A549 (cell line): ENCODE data around the gene NDUFAF2. TPM values are rescaled to one million over a fixed set of nuclear protein-coding genes. Genes with fewer than 3 reads are reported as not detected.
A peak's percentile ranks its signal among the peaks of the same experiment; 100 is the strongest.

Experiments
- ATAC-seq, 2 experiments: fragments of 200-7000 bp in 1 of 2; fragments of >200 bp in 1 of 2; cut with Nextera tagmentation in 1 of 2; cut with Tn5 transposase in 1 of 2; 3 replicates each; pipeline versions ENCODE4 v1.8.0 to v1.9.1; 2018 to 2020; ENCODE audit warnings: mild to moderate bottlenecking in 1 of 2, moderate library complexity in 1 of 2
- CTCF ChIA-PET: fragments of 300-600 bp; sonication (Branson Sonifier 250); formaldehyde crosslinking; extraction: SDS; loops from one replicate; lab custom pipeline; 2021; ENCODE audit warnings: antibody characterized with exemption, inconsistent platforms; lab: Yijun Ruan, JAX
- POLR2A ChIA-PET: fragments of 350-600 bp; formaldehyde crosslinking; extraction: SDS; loops from one replicate; lab custom pipeline; 2021; ENCODE audit warnings: antibody characterized with exemption, inconsistent platforms; lab: Yijun Ruan, JAX
- DNase-seq, 2 experiments: peaks; one replicate each; pipeline versions ENCODE4 v3.0.0 to v3.0.0-alpha.2; 2011 to 2016; ENCODE audit warnings: low read depth in 1 of 2, low spot score in 1 of 2
- FAIRE-seq: peaks from 2 replicates; lab custom pipeline; 2011; peaks lifted over from hg19 to GRCh38; lab: Jason Lieb, UNC
- H3K27ac ChIP-seq, 2 experiments: fragments of >200 bp; sonication (Bioruptor Twin); formaldehyde crosslinking; 3 replicates each; pipeline ENCODE4 v1.5.1; 2016 to 2017
- H3K4me1 ChIP-seq: fragments of >200 bp; sonication (Bioruptor Twin); formaldehyde crosslinking; 3 replicates; pipeline ENCODE4 v1.6.1; 2016
- H3K4me2 ChIP-seq: fragments of >200 bp; sonication (Bioruptor Twin); formaldehyde crosslinking; 3 replicates; pipeline ENCODE4 v1.6.1; 2016
- H3K4me3 ChIP-seq: fragments of >200 bp; sonication (Bioruptor Twin); formaldehyde crosslinking; 3 replicates; pipeline ENCODE4 v1.5.1; 2016
- H3K9me3 ChIP-seq: fragments of >200 bp; sonication (Bioruptor Twin); formaldehyde crosslinking; 3 replicates; pipeline ENCODE4 v1.6.1; 2016
- CBX2 ChIP-seq: fragments of 200-600 bp; sonication (generic); IDR thresholded peaks from 2 replicates; pipeline ENCODE4 v1.6.1; 2016; ENCODE audit warnings: low read depth, mild to moderate bottlenecking, borderline replicate concordance
- CEBPB ChIP-seq, 2 experiments: fragments of >200 bp in 1 of 2; sonication (Bioruptor Twin) in 1 of 2; formaldehyde crosslinking in 1 of 2; IDR thresholded peaks; 2 replicates each; pipeline ENCODE4 v1.6.1; 2012 to 2016
- CHD2 ChIP-seq: fragments of 150-350 bp; IDR thresholded peaks from 2 replicates; pipeline ENCODE4 v1.6.1; 2014; ENCODE audit warnings: low read length; ENCODE audit not compliant: partially characterized antibody
- EHF ChIP-seq: fragments of 250-450 bp; sonication (Bioruptor Pico); IDR thresholded peaks from 2 replicates; pipeline ENCODE4 v1.5.0; 2020; ENCODE audit warnings: mild to moderate bottlenecking
- GATA3 ChIP-seq: IDR thresholded peaks from 2 replicates; pipeline ENCODE4 v1.6.1; 2012; ENCODE audit warnings: borderline replicate concordance
- HDAC2 ChIP-seq: fragments of 200-600 bp; sonication (generic); IDR thresholded peaks from 2 replicates; pipeline ENCODE4 v1.6.1; 2016
- HOXB13 ChIP-seq: fragments of 250-450 bp; sonication (Bioruptor Pico); IDR thresholded peaks from 2 replicates; pipeline ENCODE4 v1.5.0; 2020; ENCODE audit warnings: low read depth, mild to moderate bottlenecking, moderate library complexity
- KDM1A ChIP-seq: fragments of 200-600 bp; sonication (generic); IDR thresholded peaks from 2 replicates; pipeline ENCODE4 v1.6.1; 2016; ENCODE audit warnings: low read depth, mild to moderate bottlenecking
- MAFK ChIP-seq: fragments of 450-650 bp; IDR thresholded peaks from 2 replicates; pipeline ENCODE4 v1.6.1; 2014; ENCODE audit not compliant: partially characterized antibody
- POLR2A ChIP-seq: IDR thresholded peaks from 2 replicates; pipeline ENCODE4 v1.6.1; 2012; ENCODE audit warnings: mild to moderate bottlenecking, low read length
- POLR2AphosphoS2 ChIP-seq: conservative IDR thresholded peaks from 2 replicates; pipeline ENCODE4 v1.6.1; 2012; ENCODE audit warnings: low read length, improper control_type of control experiment, inconsistent platforms
- SREBF2 ChIP-seq: fragments of 450-650 bp; IDR thresholded peaks from 2 replicates; pipeline ENCODE4 v1.6.1; 2014; ENCODE audit warnings: mild to moderate bottlenecking, moderate library complexity
- WGBS: methylation state at CpG from one replicate; pipeline ENCODE4 v1.1.6; 2017; ENCODE audit errors: missing lambda C conversion rate; 5-methylcytosine and 5-hydroxymethylcytosine counted together
- polyA plus RNA-seq, 4 experiments: library from polyadenylated mRNA; depleted of rRNA in 3 of 4; stranded (reverse); fragments of >200 nt; fragmentation: RNase III in 1 of 4; extraction: RNeasy Plus Mini Kit Qiagen cat#74134 plus additional on column Dnase treatment in 1 of 4; gene quantifications; 2 replicates in 3 of 4; 3 replicates in 1 of 4; pipeline ENCODE4 v1.2.3, GENCODE V29; 2011 to 2017
- TF ChIP-seq, protein P1 (sequence below): fragments of 250-450 bp; sonication (Bioruptor Pico); IDR thresholded peaks from 2 replicates; pipeline ENCODE4 v1.5.0; 2021; ENCODE audit warnings: mild to moderate bottlenecking, moderate library complexity, borderline replicate concordance
- TF ChIP-seq, protein P2 (sequence below): fragments of 250-450 bp; sonication (Bioruptor Pico); IDR thresholded peaks from 2 replicates; pipeline ENCODE4 v1.5.0; 2020; ENCODE audit warnings: low read depth, mild to moderate bottlenecking, moderate library complexity

The NDUFAF2 gene
- polyA plus RNA-seq, 2 of the 4 experiments (the other 2 are of a cell fraction) = 66.1 to 83.7 TPM

DNA sequence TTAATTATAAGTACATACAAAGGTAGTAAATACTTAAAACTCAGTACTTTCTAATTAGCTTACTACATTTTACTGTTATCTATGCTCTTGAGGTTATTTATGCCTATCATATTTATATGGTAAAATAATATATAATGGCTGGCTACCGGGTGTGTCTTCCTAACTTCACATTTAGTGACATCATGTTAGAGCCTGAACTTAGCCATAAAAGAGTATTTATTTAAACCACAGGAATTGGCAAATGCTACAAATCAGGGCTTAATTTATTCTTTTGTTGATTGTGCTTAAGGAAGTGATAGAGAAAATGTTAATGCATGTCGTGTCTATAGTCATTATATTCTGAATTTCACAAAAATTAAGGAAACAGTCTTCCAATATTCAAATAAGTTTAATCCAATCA lies 73.1 kb downstream of the NDUFAF2 start:
- H3K4me3 ChIP-seq = no peak overlapping the region
- WGBS = 76% methylated on average over 2 of the region's 2 CpGs
- H3K4me1 ChIP-seq = peaks cover 24% of the 10 kb centered on the region; the same call in 2 of the 3 replicates
- no peak for ATAC-seq
- no peak overlapping the region for H3K27ac ChIP-seq
- DNase-seq = no peak
- ChIA-PET CTCF (interaction anchor here (1.1 kb wide), 1 partner anchor 17 kb away, joined by 3 read pairs; no protein-coding TSS in a partner anchor), POLR2A (no interaction called here)
- no peaks in the 10 kb centered on the region for H3K9me3 ChIP-seq
- TF ChIP-seq HDAC2 = no peak
- H3K4me2 ChIP-seq = no peak overlapping the region
- FAIRE-seq = no peak

DNA sequence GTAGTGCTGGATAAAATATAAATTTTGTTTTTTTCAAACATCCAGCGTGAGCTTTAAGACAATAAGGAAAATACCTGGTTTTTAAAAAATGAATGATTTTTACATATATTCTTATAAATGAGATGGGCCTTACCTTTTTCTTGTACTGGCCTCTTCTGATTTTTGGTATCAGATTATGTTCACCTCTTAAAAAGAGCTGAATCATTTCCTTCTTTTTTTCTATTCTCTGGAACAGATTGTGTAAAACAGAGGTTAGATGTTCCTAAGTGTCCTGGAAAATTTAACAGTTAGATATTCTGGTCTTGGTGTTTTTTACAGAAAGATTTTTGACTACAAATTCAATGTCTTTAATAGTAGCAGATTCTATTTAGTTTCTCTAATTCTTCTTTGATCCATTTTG lies 74.6 kb downstream of the NDUFAF2 start:
- H3K9me3 ChIP-seq = no peaks in the 10 kb centered on the region
- ChIA-PET CTCF (interaction anchor here (0.6 to 1.2 kb wide), 3 partner anchors 9 to 560 kb away, joined by 3 to 6 read pairs (median 3); no protein-coding TSS in a partner anchor), POLR2A (interaction anchor here (0.8 kb wide), 1 partner anchor 312 kb away, joined by 3 read pairs; no protein-coding TSS in a partner anchor)
- ATAC-seq (no peak), FAIRE-seq (peak; percentile 68), DNase-seq (no peak)
- H3K27ac ChIP-seq = 0 out of 6 replicates have a peak overlapping the region, but pooled peaks of 1 of the 2 experiments have one; percentile 6
- H3K4me1 ChIP-seq = peaks cover 24% of the 10 kb centered on the region; the same call in 2 of the 3 replicates
- no peak overlapping the region for H3K4me3 ChIP-seq
- peak overlapping the region; percentile 9; the same call in 2 of the 3 replicates for H3K4me2 ChIP-seq
- WGBS = 91% methylated on average over 1 of the region's 1 CpG
- TF ChIP-seq, protein P1, sequence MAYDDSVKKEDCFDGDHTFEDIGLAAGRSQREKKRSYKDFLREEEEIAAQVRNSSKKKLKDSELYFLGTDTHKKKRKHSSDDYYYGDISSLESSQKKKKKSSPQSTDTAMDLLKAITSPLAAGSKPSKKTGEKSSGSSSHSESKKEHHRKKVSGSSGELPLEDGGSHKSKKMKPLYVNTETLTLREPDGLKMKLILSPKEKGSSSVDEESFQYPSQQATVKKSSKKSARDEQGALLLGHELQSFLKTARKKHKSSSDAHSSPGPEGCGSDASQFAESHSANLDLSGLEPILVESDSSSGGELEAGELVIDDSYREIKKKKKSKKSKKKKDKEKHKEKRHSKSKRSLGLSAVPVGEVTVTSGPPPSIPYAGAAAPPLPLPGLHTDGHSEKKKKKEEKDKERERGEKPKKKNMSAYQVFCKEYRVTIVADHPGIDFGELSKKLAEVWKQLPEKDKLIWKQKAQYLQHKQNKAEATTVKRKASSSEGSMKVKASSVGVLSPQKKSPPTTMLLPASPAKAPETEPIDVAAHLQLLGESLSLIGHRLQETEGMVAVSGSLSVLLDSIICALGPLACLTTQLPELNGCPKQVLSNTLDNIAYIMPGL = no peak
- TF ChIP-seq MAFK (no peak), POLR2A (no peak)

DNA sequence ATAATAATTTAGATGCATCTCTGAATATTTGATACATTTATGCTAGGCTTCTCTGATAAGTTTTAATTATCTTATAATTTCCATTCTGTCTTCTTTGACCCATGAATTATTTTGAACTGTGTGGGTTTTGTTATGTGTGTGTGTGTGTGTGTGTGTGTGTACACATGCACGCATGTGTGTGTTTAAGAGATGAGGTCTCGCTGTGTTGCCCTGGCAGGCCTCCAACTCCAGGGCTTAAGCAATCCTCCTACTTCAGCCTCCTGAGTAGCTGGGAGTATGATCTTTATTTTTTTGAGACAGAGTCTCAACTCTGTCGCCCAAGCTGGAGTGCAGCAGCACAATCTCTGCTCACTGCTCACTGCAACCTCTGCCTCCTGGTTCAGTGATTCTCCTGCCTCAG lies 75.4 kb downstream of the NDUFAF2 start:
- POLR2A ChIA-PET = no interaction called here
- H3K4me3 ChIP-seq = no peak overlapping the region
- no peak overlapping the region; the same call in 2 of the 3 replicates for H3K4me2 ChIP-seq
- peak overlapping the region in 1 of 2 experiments; percentile 58; a peak in 2 of 6 replicates for H3K27ac ChIP-seq
- 0 out of 4 replicates have a peak, but pooled peaks of 1 of the 2 experiments have one; percentile 11 for TF ChIP-seq CEBPB (IDR thresholded peaks at IDR 0.05)
- no peak for TF ChIP-seq EHF (CRISPR knock-in tag)
- 71% methylated on average over 3 of the region's 3 CpGs for WGBS
- H3K9me3 ChIP-seq = no peaks in the 10 kb centered on the region
- peak in 1 of 2 experiments; percentile 48 for DNase-seq
- H3K4me1 ChIP-seq = peaks cover 24% of the 10 kb centered on the region; the same call in 2 of the 3 replicates
- no peak for FAIRE-seq
- CTCF ChIA-PET = interaction anchor here (1.2 kb wide), 1 partner anchor 41 kb away, joined by 3 read pairs; no protein-coding TSS in a partner anchor
- no peak for ATAC-seq

DNA sequence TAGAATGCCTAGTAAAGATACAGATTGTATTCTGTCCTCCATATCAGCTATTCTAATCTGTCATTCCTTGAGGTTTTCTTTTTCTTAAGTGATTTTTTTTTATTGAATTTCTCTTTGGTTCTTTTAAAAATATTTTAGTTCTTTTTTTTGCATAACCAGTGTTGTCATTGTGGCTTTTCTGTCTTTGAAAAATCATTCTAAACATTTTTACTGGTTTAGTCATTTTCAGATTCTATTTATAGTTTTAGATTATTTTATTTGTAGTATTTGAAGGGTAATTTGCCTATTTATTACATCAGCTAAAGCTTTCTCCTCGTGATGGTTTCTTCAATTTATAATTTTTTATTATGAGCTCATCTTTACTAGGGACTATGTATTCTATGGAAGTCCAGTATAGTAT lies 78.1 kb downstream of the NDUFAF2 start:
- TF ChIP-seq CBX2 = no peak
- TF ChIP-seq KDM1A = no peak
- TF ChIP-seq POLR2AphosphoS2 = no peak
- TF ChIP-seq, protein P2, sequence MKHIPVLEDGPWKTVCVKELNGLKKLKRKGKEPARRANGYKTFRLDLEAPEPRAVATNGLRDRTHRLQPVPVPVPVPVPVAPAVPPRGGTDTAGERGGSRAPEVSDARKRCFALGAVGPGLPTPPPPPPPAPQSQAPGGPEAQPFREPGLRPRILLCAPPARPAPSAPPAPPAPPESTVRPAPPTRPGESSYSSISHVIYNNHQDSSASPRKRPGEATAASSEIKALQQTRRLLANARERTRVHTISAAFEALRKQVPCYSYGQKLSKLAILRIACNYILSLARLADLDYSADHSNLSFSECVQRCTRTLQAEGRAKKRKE = no peak
- TF ChIP-seq CHD2 = no peak
- no peak for TF ChIP-seq HOXB13
- no peak for TF ChIP-seq CEBPB (IDR thresholded peaks at IDR 0.05)
- TF ChIP-seq, protein P1 = no peak
- no peak for TF ChIP-seq SREBF2
- no peak for TF ChIP-seq POLR2A
- TF ChIP-seq GATA3 = no peak
- TF ChIP-seq, all 56 proteins: peak for 0
- peaks cover 25% of the 10 kb centered on the region; the same call in 2 of the 3 replicates for H3K4me1 ChIP-seq
- WGBS = 35% methylated on average over 1 of the region's 1 CpG
- CTCF ChIA-PET = interaction anchor here (1.2 to 1.3 kb wide), 2 partner anchors 12 to 27 kb away, joined by 3 read pairs; no protein-coding TSS in a partner anchor
- H3K9me3 ChIP-seq = no peaks in the 10 kb centered on the region
- FAIRE-seq (no peak), DNase-seq (no peak), ATAC-seq (no peak)
- no peak overlapping the region for H3K27ac ChIP-seq
- H3K4me2 ChIP-seq = no peak overlapping the region
- no peak overlapping the region for H3K4me3 ChIP-seq
- POLR2A ChIA-PET = no interaction called here
